Ectodermal cell (in vitro differentiated cells): ENCODE measurements around the gene HCRTR1.

Experiments
- H3K27ac ChIP-seq: 2 replicates; pipeline ENCODE4 v1.7.0; 2013; ENCODE audit warnings: mild to moderate bottlenecking, low read depth, low read length; ENCODE audit not compliant: insufficient read depth, poor library complexity, severe bottlenecking
- H3K27me3 ChIP-seq: 2 replicates; pipeline ENCODE4 v1.7.0; 2013; ENCODE audit warnings: mild to moderate bottlenecking, low read length; ENCODE audit not compliant: insufficient read depth, control insufficient read depth, poor library complexity, severe bottlenecking
- H3K36me3 ChIP-seq: one replicate; pipeline ENCODE4 v1.7.0; 2013; ENCODE audit warnings: low read length; ENCODE audit not compliant: control insufficient read depth, insufficient read depth
- H3K4me1 ChIP-seq: one replicate; pipeline ENCODE4 v1.7.0; 2013; ENCODE audit warnings: low read length; ENCODE audit not compliant: control insufficient read depth, insufficient read depth
- H3K4me3 ChIP-seq: 2 replicates; pipeline ENCODE4 v1.7.0; 2013; ENCODE audit warnings: low read depth, low read length, control low read depth; ENCODE audit not compliant: insufficient read depth
- H3K9me3 ChIP-seq: 2 replicates; pipeline ENCODE4 v1.7.0; 2013; ENCODE audit warnings: mild to moderate bottlenecking, low read length, moderate library complexity; ENCODE audit not compliant: control insufficient read depth
- WGBS, 2 experiments: methylation state at CpG; one replicate each; pipeline ENCODE4 v1.1.7; 2013; ENCODE audit warnings: missing lambda C conversion rate in 2 of 2; 5-methylcytosine and 5-hydroxymethylcytosine counted together

HCRTR1 gene

DNA sequence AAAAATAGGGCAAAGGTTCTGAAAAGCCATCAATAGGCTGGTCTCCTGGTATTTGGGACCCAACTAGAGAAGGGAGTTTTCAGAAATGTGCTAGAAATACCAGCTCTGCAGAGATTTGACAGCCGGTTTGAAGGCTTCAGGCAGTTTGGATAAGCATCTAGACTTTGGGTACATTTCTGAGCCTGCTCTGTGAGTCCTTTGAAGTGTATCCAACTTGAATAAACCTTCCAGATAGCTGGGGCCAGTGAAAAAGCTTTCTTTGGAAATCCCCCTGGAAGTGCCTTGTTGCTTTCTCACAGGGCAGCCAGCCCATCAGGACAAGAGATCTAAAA, 33.6 kb downstream of the HCRTR1 start:
- Histone ChIP-seq H3K4me3 (no peak overlapping the region), H3K27ac (no peak overlapping the region), H3K27me3 (no peaks in the 10 kb centered on the region), H3K9me3 (no peaks in the 10 kb centered on the region), H3K36me3 (no peaks in the 10 kb centered on the region), H3K4me1 (no peaks in the 10 kb centered on the region)
- WGBS, 2 experiments, result 86 to 93% methylated on average over 1 of the region's 1 CpG

DNA sequence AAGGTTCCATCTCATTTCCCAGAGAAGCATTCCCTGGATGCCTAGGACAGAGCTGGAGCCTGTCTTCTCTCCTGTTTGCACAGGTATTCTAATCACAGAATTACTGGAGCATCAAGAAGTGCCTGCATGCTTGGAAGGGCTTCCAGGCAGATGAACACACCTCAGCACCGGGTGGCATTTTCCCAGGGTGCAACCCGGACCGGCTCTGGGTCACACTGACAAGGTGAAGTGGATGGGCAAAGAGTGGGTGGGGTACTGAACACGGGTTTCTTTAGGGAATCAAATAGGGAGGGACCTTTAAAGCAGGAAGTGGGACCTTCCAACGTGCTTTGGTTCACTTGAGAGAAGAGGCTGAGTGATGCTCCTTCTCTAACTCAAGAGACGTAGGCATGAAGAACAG, 34.3 kb downstream of the HCRTR1 start:
- Histone ChIP-seq H3K27ac (no peak overlapping the region), H3K9me3 (no peaks in the 10 kb centered on the region), H3K4me3 (no peak overlapping the region), H3K27me3 (no peaks in the 10 kb centered on the region), H3K36me3 (no peaks in the 10 kb centered on the region), H3K4me1 (no peaks in the 10 kb centered on the region)
- WGBS, 2 experiments, result 82 to 85% methylated on average over 6 of the region's 6 CpGs

DNA sequence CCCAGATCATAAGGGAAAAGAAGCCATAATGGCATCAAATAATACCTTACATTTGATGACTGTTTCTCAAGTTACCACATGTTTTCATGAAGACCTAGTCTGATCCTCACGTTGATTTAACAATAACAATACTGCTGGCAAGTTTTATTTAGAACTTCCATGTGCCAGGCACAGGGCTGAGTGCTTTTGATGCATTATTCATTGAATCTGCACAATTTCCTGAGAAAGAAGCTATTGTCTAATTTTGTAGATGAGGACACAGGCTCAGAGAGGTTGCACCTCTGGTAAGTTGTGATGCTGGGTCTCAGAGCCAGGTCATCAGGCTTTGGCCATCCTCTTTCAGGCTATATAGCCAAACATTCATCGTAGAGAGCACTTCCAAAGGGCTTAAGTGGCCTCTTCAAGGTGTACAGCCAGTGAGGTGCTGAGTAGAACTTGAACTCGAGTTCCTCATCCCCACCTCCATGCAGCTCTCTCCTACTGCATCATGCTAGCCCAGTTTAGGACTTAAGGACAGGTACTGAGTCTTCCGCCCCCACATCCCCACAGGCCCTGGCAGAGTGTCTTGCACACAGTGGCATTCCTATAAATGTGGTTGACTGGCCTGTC, 35.5 kb downstream of the HCRTR1 start:
- WGBS, 2 experiments, result 86 to 93% methylated on average over 4 of the region's 4 CpGs
- H3K4me3 ChIP-seq, result no peak overlapping the region
- no peaks in the 10 kb centered on the region for H3K27me3 ChIP-seq
- H3K4me1 ChIP-seq, result no peaks in the 10 kb centered on the region
- no peaks in the 10 kb centered on the region for H3K36me3 ChIP-seq
- H3K9me3 ChIP-seq, result no peaks in the 10 kb centered on the region
- no peak overlapping the region for H3K27ac ChIP-seq

GRCh38 chr1:31653717-31654473, 36.4 kb downstream of the HCRTR1 start:
- no peaks in the 10 kb centered on the region for H3K4me1 ChIP-seq
- no peaks in the 10 kb centered on the region for H3K27me3 ChIP-seq
- H3K9me3 ChIP-seq, result no peaks in the 10 kb centered on the region
- no peaks in the 10 kb centered on the region for H3K36me3 ChIP-seq
- H3K4me3 ChIP-seq, result no peak overlapping the region
- H3K27ac ChIP-seq, result no peak overlapping the region
- WGBS, 2 experiments, result 90 to 91% methylated on average over 12 of the region's 12 CpGs

GRCh38 chr1:31654474-31654776, 36.9 kb downstream of the HCRTR1 start:
- Histone ChIP-seq H3K4me3 (no peak overlapping the region), H3K36me3 (no peaks in the 10 kb centered on the region), H3K9me3 (no peaks in the 10 kb centered on the region), H3K27me3 (no peaks in the 10 kb centered on the region), H3K27ac (no peak overlapping the region), H3K4me1 (no peaks in the 10 kb centered on the region)
- 89 to 96% methylated on average over 5 of the region's 5 CpGs for WGBS, 2 experiments

DNA sequence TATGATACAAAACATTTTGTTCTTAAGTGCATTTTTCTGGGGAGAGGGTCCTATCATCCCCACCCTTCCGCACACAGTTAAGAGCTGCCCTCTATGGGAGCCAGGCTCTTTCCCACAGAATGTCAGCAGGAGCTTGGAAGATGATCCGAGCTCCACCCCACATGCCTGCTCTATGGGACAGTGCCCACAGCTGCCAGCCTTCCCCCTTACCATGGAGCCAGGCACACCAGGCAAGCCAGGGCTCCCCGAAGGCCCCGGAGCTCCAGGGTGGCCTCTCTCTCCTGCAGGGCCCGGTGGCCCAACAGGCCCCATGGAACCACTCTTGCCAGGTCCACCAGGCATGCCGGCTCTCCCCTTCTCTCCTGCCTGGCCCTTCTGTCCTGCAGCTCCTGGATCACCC, 37.6 kb downstream of the HCRTR1 start:
- 91% methylated on average over 6 of the region's 6 CpGs for WGBS, 2 experiments
- H3K4me3 ChIP-seq, result no peak overlapping the region
- no peaks in the 10 kb centered on the region for H3K9me3 ChIP-seq
- H3K4me1 ChIP-seq, result no peaks in the 10 kb centered on the region
- no peak overlapping the region for H3K27ac ChIP-seq
- H3K27me3 ChIP-seq, result no peaks in the 10 kb centered on the region
- no peaks in the 10 kb centered on the region for H3K36me3 ChIP-seq

DNA sequence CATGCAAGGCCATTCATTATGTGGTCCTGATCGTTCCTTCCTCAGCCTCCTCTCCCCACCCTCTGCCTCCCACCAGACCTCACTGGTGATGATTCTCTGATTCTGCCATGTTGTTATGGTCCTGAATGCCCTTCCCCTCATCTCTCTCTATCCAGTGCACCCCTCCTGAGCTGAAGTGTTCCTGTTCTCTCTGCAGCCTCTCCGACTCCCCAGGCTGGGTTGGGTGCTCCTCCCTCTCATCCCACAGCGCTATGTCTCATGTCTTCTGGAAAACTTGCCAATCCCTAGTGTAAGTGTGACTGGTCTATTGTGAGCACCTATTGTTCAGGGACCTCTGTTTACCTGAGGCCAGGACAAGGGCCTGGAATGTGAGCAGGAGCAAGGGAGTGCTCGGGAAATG, 38.3 kb downstream of the HCRTR1 start:
- no peaks in the 10 kb centered on the region for H3K36me3 ChIP-seq
- no peak overlapping the region for H3K4me3 ChIP-seq
- H3K27ac ChIP-seq, result no peak overlapping the region
- 87 to 91% methylated on average over 4 of the region's 4 CpGs for WGBS, 2 experiments
- no peaks in the 10 kb centered on the region for H3K27me3 ChIP-seq
- no peaks in the 10 kb centered on the region for H3K4me1 ChIP-seq
- H3K9me3 ChIP-seq, result no peaks in the 10 kb centered on the region

GRCh38 chr1:31657020-31657804, 39.7 kb downstream of the HCRTR1 start:
- no peaks in the 10 kb centered on the region for H3K9me3 ChIP-seq
- 92 to 93% methylated on average over 14 of the region's 14 CpGs for WGBS, 2 experiments
- H3K27me3 ChIP-seq, result no peaks in the 10 kb centered on the region
- H3K4me3 ChIP-seq, result no peak overlapping the region
- no peaks in the 10 kb centered on the region for H3K4me1 ChIP-seq
- no peak overlapping the region for H3K27ac ChIP-seq
- no peaks in the 10 kb centered on the region for H3K36me3 ChIP-seq

- H3K9me3 ChIP-seq, result no peaks in the 10 kb centered on the region
- no peaks in the 10 kb centered on the region for H3K27me3 ChIP-seq
- no peak overlapping the region for H3K27ac ChIP-seq
- 94 to 95% methylated on average over 12 of the region's 12 CpGs for WGBS, 2 experiments
- H3K4me1 ChIP-seq, result no peaks in the 10 kb centered on the region
- no peaks in the 10 kb centered on the region for H3K36me3 ChIP-seq
- no peak overlapping the region for H3K4me3 ChIP-seq
Observed at GRCh38 chr1:31657972-31658510, 40.6 kb downstream of the HCRTR1 start.

- Histone ChIP-seq H3K36me3 (no peaks in the 10 kb centered on the region), H3K9me3 (no peaks in the 10 kb centered on the region), H3K4me3 (no peak overlapping the region), H3K27ac (no peak overlapping the region), H3K27me3 (no peaks in the 10 kb centered on the region), H3K4me1 (no peaks in the 10 kb centered on the region)
- 94 to 95% methylated on average over 3 of the region's 3 CpGs for WGBS, 2 experiments
Observed at GRCh38 chr1:31658721-31659120, 41.2 kb downstream of the HCRTR1 start.
